Measurements from ENCODE around the gene ENPP5.

DNA sequence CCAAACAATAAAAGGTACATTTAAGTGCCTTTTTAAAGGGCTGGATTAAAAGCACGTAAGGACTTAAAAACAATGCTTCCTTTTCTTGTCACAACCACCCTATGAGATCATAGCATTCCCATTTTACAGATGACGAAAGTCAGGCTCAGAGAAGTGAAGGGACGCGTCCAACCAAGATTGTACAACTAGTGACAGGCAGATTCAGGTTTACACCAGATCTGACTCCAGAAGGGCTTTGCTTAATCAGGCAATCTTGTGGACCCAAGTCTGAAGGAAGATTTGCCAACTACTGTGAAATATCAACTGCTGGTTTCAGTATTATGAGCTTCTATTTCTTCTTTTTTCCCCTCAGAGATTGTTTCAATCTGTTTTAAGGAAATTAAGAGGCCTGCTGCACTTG, 40.1 kb downstream of the ENPP5 start:
- TF ChIP-seq, protein P1, sequence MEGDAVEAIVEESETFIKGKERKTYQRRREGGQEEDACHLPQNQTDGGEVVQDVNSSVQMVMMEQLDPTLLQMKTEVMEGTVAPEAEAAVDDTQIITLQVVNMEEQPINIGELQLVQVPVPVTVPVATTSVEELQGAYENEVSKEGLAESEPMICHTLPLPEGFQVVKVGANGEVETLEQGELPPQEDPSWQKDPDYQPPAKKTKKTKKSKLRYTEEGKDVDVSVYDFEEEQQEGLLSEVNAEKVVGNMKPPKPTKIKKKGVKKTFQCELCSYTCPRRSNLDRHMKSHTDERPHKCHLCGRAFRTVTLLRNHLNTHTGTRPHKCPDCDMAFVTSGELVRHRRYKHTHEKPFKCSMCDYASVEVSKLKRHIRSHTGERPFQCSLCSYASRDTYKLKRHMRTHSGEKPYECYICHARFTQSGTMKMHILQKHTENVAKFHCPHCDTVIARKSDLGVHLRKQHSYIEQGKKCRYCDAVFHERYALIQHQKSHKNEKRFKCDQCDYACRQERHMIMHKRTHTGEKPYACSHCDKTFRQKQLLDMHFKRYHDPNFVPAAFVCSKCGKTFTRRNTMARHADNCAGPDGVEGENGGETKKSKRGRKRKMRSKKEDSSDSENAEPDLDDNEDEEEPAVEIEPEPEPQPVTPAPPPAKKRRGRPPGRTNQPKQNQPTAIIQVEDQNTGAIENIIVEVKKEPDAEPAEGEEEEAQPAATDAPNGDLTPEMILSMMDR (IDR thresholded peaks at IDR 0.05; ENCODE audit: low read length), result no peak
- no peak for TF ChIP-seq EZH2 (IDR thresholded peaks at IDR 0.05; ENCODE audit: borderline replicate concordance, low read length)

Data from OCI-LY1 (cell line).